Hepatocyte (in vitro differentiated cells): Measurements from ENCODE around the gene PHTF1. TPM values are rescaled to one million over a fixed set of nuclear protein-coding genes. Genes with fewer than 3 reads are reported as not detected.

ENCODE experiments used
- DNase-seq: peaks from one replicate; pipeline ENCODE4 v3.0.0-alpha.2; 2016; ENCODE audit warnings: low spot score
- H2AFZ ChIP-seq: fragments of 200-600 bp; sonication (generic); 2 replicates; pipeline ENCODE4 v1.6.0; 2016; ENCODE audit warnings: antibody characterized with exemption, mild to moderate bottlenecking
- H3K27ac ChIP-seq: fragments of 200-600 bp; sonication (generic); 2 replicates; pipeline ENCODE4 v1.5.1; 2016; ENCODE audit warnings: mild to moderate bottlenecking
- H3K27me3 ChIP-seq: fragments of 200-600 bp; sonication (generic); 2 replicates; pipeline ENCODE4 v1.6.1; 2016
- H3K36me3 ChIP-seq: fragments of 200-600 bp; sonication (generic); replicated peaks from 2 replicates; pipeline ENCODE4 v1.5.1; 2016; ENCODE audit warnings: low read depth; ENCODE audit not compliant: insufficient read depth
- H3K4me1 ChIP-seq: fragments of 200-600 bp; sonication (generic); 2 replicates; pipeline ENCODE4 v1.5.1; 2016; ENCODE audit warnings: mild to moderate bottlenecking, moderate library complexity; ENCODE audit not compliant: insufficient read depth
- H3K4me2 ChIP-seq: fragments of 200-600 bp; sonication (generic); 2 replicates; pipeline ENCODE4 v1.6.0; 2016
- H3K4me3 ChIP-seq: fragments of 200-600 bp; sonication (generic); 2 replicates; pipeline ENCODE4 v1.5.1; 2016; ENCODE audit warnings: mild to moderate bottlenecking
- H3K79me2 ChIP-seq: fragments of 200-600 bp; sonication (generic); 2 replicates; pipeline ENCODE4 v1.6.0; 2017; ENCODE audit warnings: mild to moderate bottlenecking
- H3K9me2 ChIP-seq: fragments of 200-600 bp; sonication (generic); replicated peaks from 2 replicates; pipeline ENCODE4 v1.6.0; 2017; ENCODE audit warnings: mild to moderate bottlenecking; ENCODE audit not compliant: insufficient read depth
- H3K9me3 ChIP-seq: fragments of 200-600 bp; sonication (generic); 2 replicates; pipeline ENCODE4 v1.5.1; 2016; ENCODE audit warnings: low read depth, mild to moderate bottlenecking
- H4K20me1 ChIP-seq: fragments of 200-600 bp; sonication (generic); 2 replicates; pipeline ENCODE4 v1.6.0; 2016; ENCODE audit warnings: mild to moderate bottlenecking; ENCODE audit not compliant: insufficient read depth, poor library complexity, severe bottlenecking
- CTCF ChIP-seq: fragments of 200-600 bp; sonication (generic); IDR thresholded peaks from 2 replicates; pipeline ENCODE4 v1.5.1; 2016; ENCODE audit warnings: antibody characterized with exemption, mild to moderate bottlenecking; ENCODE audit not compliant: poor library complexity
- EZH2 ChIP-seq: fragments of 200-600 bp; sonication (generic); IDR thresholded peaks from 2 replicates; pipeline ENCODE4 v1.6.1; 2016; ENCODE audit warnings: antibody characterized with exemption, mild to moderate bottlenecking, borderline replicate concordance
- EZH2phosphoT487 ChIP-seq: fragments of 200-600 bp; sonication (generic); IDR thresholded peaks from one replicate; pipeline ENCODE4 v1.6.1; 2018; ENCODE audit warnings: antibody characterized with exemption, mild to moderate bottlenecking, low read depth, moderate library complexity; ENCODE audit not compliant: unreplicated experiment, severe bottlenecking
- WGBS: methylation state at CpG from one replicate; pipeline ENCODE4 v1.1.6; 2016; ENCODE audit warnings: low lambda C conversion rate; ENCODE audit errors: missing lambda C conversion rate; 5-methylcytosine and 5-hydroxymethylcytosine counted together
- polyA plus RNA-seq: library from polyadenylated mRNA; unstranded; fragments of >200 nt; fragmentation: Nextera tagmentation; extraction: Ambion mirVana; gene quantifications from 2 replicates; pipeline ENCODE4 v1.2.1, GENCODE V29; 2016
- total RNA-seq: library from RNA; depleted of rRNA; stranded (reverse); fragments of >200 nt; gene quantifications from 2 replicates; pipeline ENCODE4 v1.2.3, GENCODE V29; 2014

Gene PHTF1
- total and polyA plus RNA-seq, 2 experiments from 2014 or later, result 22.9 to 27.6 TPM

DNA sequence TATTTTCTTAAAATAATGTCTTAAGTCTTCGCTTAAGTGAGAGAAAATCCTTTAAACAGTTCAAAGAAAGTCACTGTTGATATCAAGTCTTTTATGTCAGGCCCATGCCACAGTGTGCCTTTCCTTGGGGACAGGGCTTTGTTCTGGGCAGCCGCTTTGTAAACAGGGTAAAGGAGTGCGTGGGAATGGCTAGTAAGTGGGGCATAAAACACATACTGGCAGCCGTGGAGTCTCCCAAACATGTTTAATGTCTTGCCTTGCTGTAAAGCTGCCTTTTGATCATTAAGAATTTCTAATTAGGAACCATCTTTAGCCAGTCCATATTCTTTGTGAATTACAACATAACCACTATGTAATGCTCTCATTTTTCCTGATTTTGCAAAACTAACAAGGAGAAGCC, 99.7 kb downstream of the PHTF1 start:
- TF ChIP-seq EZH2phosphoT487, result no peak
- no peak for TF ChIP-seq EZH2
- TF ChIP-seq CTCF, result no peak
- Histone ChIP-seq H3K9me3 (no peaks in the 10 kb centered on the region), H3K4me3 (no peak overlapping the region), H3K4me1 (no peaks in the 10 kb centered on the region), H3K27me3 (no peaks in the 10 kb centered on the region), H3K79me2 (no peaks in the 10 kb centered on the region), H3K9me2 (no peaks in the 10 kb centered on the region), H3K4me2 (no peak overlapping the region), H3K27ac (no peak overlapping the region), H2AFZ (no peak overlapping the region), H4K20me1 (no peaks in the 10 kb centered on the region), H3K36me3 (no peaks in the 10 kb centered on the region)
- no peak for DNase-seq
- 86% methylated on average over 4 of the region's 4 CpGs for WGBS

- Histone ChIP-seq H3K27ac (no peak overlapping the region), H3K4me3 (no peak overlapping the region), H3K4me1 (no peaks in the 10 kb centered on the region), H3K9me3 (no peaks in the 10 kb centered on the region), H3K36me3 (no peaks in the 10 kb centered on the region), H3K9me2 (no peaks in the 10 kb centered on the region), H3K4me2 (no peak overlapping the region), H3K27me3 (no peaks in the 10 kb centered on the region), H2AFZ (no peak overlapping the region), H3K79me2 (no peaks in the 10 kb centered on the region), H4K20me1 (no peaks in the 10 kb centered on the region)
- no peak for TF ChIP-seq EZH2
- no peak for TF ChIP-seq CTCF
- no peak for TF ChIP-seq EZH2phosphoT487
- WGBS, result 87% methylated on average over 9 of the region's 9 CpGs
- DNase-seq, result no peak
Measured at GRCh38 chr1:113659035-113659434, 100.3 kb downstream of the PHTF1 start.

DNA sequence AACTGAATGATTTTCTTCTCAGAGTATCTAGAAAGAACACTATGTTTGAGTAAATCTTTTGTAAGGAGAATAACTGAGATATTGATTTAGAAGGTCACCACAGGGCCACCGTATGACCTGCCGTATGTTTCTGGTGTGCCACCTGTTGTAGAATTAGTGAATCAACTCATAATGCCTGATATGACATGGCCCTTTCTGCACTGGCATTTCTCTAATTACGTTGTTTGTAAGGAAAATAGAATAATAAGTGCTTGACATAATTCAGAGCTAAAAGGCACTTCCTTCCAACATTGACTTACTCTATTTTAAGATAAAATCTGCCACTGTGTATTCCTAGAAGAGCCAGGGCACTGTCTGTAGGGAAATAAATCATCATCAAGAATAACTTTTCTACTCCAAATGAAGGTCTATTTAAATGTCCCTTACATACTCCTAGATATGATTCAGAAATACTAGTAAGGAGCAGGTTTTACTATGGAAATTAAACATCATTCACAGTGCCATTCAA, 101.7 kb downstream of the PHTF1 start:
- Histone ChIP-seq H3K4me1 (no peaks in the 10 kb centered on the region), H3K27me3 (no peaks in the 10 kb centered on the region), H3K4me3 (no peak overlapping the region), H3K4me2 (no peak overlapping the region), H4K20me1 (no peaks in the 10 kb centered on the region), H3K9me3 (no peaks in the 10 kb centered on the region), H2AFZ (no peak overlapping the region), H3K79me2 (no peaks in the 10 kb centered on the region), H3K9me2 (no peaks in the 10 kb centered on the region), H3K27ac (no peak overlapping the region), H3K36me3 (no peaks in the 10 kb centered on the region)
- 92% methylated on average over 3 of the region's 3 CpGs for WGBS
- TF ChIP-seq CTCF (no peak), EZH2 (no peak), EZH2phosphoT487 (no peak)
- no peak for DNase-seq

GRCh38 chr1:113657126-113657525, 102.2 kb downstream of the PHTF1 start:
- TF ChIP-seq EZH2phosphoT487 (no peak), CTCF (no peak)
- H3K36me3 ChIP-seq, result no peaks in the 10 kb centered on the region
- 88% methylated on average over 3 of the region's 3 CpGs for WGBS

More at GRCh38 chr1:113657126-113657525, 102.2 kb downstream of the PHTF1 start:
- DNase-seq, result no peak
- Histone ChIP-seq H3K4me3 (no peak overlapping the region), H3K27ac (no peak overlapping the region), H3K27me3 (no peaks in the 10 kb centered on the region), H3K4me1 (no peaks in the 10 kb centered on the region), H4K20me1 (no peaks in the 10 kb centered on the region), H3K9me3 (no peaks in the 10 kb centered on the region), H3K79me2 (no peaks in the 10 kb centered on the region), H3K4me2 (no peak overlapping the region), H2AFZ (no peak overlapping the region), H3K9me2 (no peaks in the 10 kb centered on the region)
